ENCODE measurements around the gene PET100.
A peak's percentile ranks its signal among the peaks of the same experiment; 100 is the strongest.

The PET100 gene

GRCh38 chr19:7680606-7681339 is 51.2 kb downstream of the PET100 start, which contains the start of gene TRAPPC5:
Gene TRAPPC5, plus strand, starts transcription at chr19:7680833. Its CDS starts 1,421 bp downstream, at chr19:7682254.
- peak; percentile 89 to 93 for DNase-seq
